SK-N-MC (cell line): Measurements from ENCODE around the gene MYO18B.

Experiments used
- DNase-seq: peaks from one replicate; pipeline ENCODE4 v3.0.0-alpha.2; 2011; ENCODE audit warnings: low read depth, low spot score
- H3K27ac ChIP-seq: fragments of 200-600 bp; sonication (generic); 2 replicates; pipeline ENCODE4 v1.5.1; 2016; ENCODE audit warnings: mixed run types
- H3K36me3 ChIP-seq: fragments of 200-600 bp; sonication (generic); 2 replicates; pipeline ENCODE4 v1.6.1; 2017; ENCODE audit warnings: antibody characterized with exemption, low read length, mixed read lengths; ENCODE audit not compliant: insufficient read depth
- H3K4me3 ChIP-seq: fragments of 200-600 bp; sonication (generic); 2 replicates; pipeline ENCODE4 v1.5.1; 2016
- H3K9ac ChIP-seq: fragments of 200-600 bp; sonication (generic); 2 replicates; pipeline ENCODE4 v1.8.0; 2017; ENCODE audit warnings: mixed run types, mixed read lengths; ENCODE audit not compliant: insufficient read length
- H3K9me3 ChIP-seq: fragments of 200-600 bp; sonication (generic); 2 replicates; pipeline ENCODE4 v1.6.1; 2017; ENCODE audit warnings: low read depth, mild to moderate bottlenecking, antibody characterized with exemption, low read length, moderate library complexity, mixed read lengths
- EZH2 ChIP-seq: fragments of 200-600 bp; sonication (generic); IDR thresholded peaks from one replicate; pipeline ENCODE4 v1.6.1; 2017; ENCODE audit warnings: antibody characterized with exemption
- FOXP2 ChIP-seq: optimal IDR thresholded peaks from 2 replicates; pipeline ENCODE3; 2011; ENCODE audit warnings: mild to moderate bottlenecking, moderate library complexity; ENCODE audit not compliant: insufficient read depth; ENCODE audit errors: extremely low read length, control extremely low read depth
- POLR2AphosphoS5 ChIP-seq: IDR thresholded peaks from 2 replicates; pipeline ENCODE4 v1.6.1; 2012; ENCODE audit warnings: mild to moderate bottlenecking, low read depth, low read length, borderline replicate concordance

MYO18B gene

DNA sequence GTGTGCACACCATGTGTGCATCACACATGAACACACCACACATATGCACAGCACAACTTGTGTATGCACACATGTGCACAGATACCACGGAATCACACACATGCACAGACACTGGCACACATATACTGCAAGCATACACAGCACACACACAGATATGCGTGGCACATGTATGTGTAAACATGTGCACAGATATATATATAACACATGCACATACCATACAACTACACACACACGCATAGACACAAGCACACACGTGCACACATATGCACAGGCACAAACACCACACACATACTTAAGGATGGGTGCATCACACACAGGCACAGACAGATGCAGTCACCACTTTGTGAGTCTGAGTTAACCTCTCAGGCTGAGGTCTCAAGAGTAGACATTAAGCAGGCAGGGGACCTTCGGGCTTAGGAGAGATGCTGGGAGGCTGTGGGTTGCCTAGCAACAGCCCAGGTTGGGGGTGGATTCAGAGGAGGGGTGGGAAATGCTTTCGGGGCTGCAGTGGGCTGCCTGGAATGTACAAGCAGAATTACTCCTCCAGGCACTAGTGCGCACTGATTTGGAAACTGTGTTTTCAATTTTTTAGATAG lies 82.9 kb downstream of the MYO18B start:
- H3K4me3 ChIP-seq = no peak overlapping the region
- TF ChIP-seq POLR2AphosphoS5 (no peak), FOXP2 (no peak), EZH2 (no peak)
- DNase-seq = no peak
- H3K36me3 ChIP-seq = no peaks in the 10 kb centered on the region
- no peak overlapping the region for H3K9ac ChIP-seq
- H3K9me3 ChIP-seq = no peaks in the 10 kb centered on the region
- H3K27ac ChIP-seq = no peak overlapping the region

DNA sequence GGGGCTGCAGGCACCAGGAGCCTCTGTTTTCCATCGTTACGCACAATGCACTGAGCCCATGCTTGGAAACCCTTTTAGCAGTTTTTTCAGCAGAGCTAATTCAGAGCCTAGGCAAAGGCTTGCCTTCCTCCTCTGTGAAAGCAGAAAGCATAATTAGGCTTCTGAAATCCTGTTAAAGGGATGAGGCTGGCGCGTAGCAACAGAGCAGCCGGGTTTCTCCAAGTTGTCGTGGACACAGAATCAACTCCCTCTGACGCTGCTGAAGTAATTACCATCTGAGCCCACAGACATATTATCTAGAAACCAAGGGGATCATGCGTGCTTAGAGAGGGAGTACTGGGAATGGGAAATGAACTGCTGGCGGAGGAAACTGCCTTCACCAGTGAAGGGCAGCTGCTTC lies 85.4 kb downstream of the MYO18B start:
- DNase-seq = no peak
- Histone ChIP-seq H3K36me3 (no peaks in the 10 kb centered on the region), H3K9me3 (no peaks in the 10 kb centered on the region), H3K27ac (no peak overlapping the region), H3K9ac (no peak overlapping the region), H3K4me3 (no peak overlapping the region)
- TF ChIP-seq POLR2AphosphoS5 (no peak), EZH2 (no peak)

DNA sequence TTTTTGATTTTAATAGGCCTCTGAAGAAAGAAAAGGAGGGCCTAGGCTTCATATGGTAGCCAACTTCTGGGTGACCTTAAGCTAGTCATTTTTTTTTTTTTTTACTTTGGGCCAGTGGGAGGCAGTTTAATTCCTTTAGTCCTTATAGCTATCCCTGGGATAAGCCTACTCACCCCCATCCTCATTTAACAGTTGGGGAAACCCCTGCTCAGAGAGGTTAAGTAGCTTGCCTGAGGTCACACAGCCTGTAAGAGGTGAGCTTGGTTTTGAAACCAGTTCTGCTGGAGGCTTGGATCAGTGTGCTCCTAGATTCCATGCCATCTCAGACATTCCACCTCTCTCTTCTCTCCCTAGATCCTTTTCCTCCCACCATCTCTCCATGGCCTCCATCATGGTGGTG lies 86.4 kb downstream of the MYO18B start:
- no peak overlapping the region for H3K9ac ChIP-seq

DNA sequence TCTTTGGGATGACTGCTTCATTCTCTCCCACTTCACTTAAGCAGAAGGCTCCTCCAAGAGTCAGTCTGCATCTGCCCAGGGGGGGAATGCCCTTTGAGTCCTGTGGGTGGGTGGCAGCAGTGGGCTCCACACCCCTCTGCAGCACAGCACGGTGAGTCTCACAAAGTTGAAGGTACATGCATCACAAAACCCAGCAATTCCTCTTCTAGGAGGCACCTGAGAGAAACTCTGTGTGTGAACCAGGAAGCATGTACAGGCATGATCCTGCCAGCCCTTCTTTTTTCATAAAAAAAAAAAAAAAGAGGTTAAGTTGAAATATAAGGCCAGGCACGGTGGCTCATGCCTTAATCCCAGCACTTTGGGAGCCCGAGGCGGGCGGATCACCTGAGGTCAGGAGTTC lies 87.2 kb downstream of the MYO18B start:
- Histone ChIP-seq H3K36me3 (no peaks in the 10 kb centered on the region), H3K9me3 (no peaks in the 10 kb centered on the region), H3K27ac (no peak overlapping the region), H3K4me3 (no peak overlapping the region), H3K9ac (no peak overlapping the region)
- TF ChIP-seq EZH2 (no peak), POLR2AphosphoS5 (no peak), FOXP2 (no peak)
- no peak for DNase-seq

More for the DNA sequence above, 86.4 kb downstream of the MYO18B start:
- no peak overlapping the region for H3K27ac ChIP-seq
- DNase-seq = no peak
- H3K4me3 ChIP-seq = no peak overlapping the region
- H3K36me3 ChIP-seq = no peaks in the 10 kb centered on the region
- TF ChIP-seq FOXP2 (no peak), POLR2AphosphoS5 (no peak), EZH2 (no peak)
- H3K9me3 ChIP-seq = no peaks in the 10 kb centered on the region

DNA sequence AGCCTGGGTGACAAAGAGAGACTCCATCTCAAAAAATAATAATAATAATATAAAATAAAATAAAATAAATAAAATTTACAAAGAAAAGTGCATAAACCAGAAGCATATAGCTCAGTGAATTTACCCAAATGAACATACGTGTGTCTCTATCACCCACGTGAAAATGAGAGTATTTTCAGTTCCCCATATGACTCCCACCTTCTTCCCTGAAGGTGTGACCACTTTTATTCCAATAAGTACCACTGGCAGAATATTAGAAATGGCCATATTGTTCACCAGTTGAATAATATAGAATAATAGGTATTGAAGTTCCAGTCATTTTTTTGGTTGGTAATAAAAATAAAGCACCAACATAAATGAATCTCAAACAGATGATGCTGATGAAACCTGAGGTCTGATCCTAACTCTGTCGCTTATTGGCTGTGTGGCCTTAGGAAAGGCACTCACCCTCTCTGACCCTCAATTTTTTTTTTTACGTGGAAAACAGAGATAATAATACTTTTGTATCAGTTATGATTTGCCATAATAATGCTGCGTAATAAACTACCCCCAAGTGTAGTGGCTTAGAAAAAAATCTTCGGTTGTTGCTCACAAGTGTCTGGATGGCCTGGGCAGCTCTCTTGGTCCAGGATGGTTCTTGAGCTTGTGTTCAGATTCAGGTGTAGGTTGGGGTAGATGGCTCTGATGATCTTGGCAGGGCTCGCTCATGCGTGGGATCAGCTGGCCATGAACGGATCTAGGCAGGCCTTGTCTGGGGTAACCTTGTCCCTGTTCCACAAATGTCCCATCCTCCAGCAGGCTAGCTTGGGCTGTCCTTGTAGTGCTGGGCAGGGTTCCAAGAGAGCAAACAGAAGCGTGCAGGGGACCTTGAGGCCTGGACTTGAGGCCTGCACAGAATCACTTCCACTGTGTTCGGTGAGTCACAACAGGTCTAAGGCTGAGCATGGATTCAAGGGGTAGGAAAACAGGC lies 88.1 kb downstream of the MYO18B start:
- Histone ChIP-seq H3K4me3 (no peak overlapping the region), H3K27ac (no peak overlapping the region), H3K9ac (no peak overlapping the region), H3K36me3 (no peaks in the 10 kb centered on the region), H3K9me3 (no peaks in the 10 kb centered on the region)
- no peak for DNase-seq
- TF ChIP-seq POLR2AphosphoS5 = no peak
- TF ChIP-seq EZH2 = no peak
- TF ChIP-seq FOXP2 = no peak

DNA sequence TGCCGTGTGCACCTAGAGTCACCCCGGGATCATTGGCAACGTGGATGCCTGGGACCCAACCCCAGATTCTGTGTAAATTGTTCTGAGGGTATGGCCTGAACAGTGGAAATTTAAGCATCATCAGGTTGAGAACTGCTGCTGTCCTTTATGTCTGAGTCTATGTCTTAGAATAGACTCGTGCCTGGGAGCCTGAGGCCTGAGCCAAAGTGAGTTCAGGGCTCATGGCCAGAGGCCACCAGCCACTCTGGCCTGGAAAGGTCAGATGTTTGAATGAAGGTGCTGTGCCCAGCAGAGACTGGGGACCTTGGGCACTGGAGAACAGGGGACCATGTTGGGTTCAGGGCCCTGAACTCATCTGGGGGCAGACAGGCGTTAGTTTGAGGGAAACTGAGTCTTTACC lies 91.1 kb downstream of the MYO18B start:
- DNase-seq = no peak
- Histone ChIP-seq H3K9me3 (no peaks in the 10 kb centered on the region), H3K9ac (no peak overlapping the region), H3K36me3 (no peaks in the 10 kb centered on the region), H3K27ac (no peak overlapping the region), H3K4me3 (no peak overlapping the region)
- TF ChIP-seq POLR2AphosphoS5 (no peak), FOXP2 (no peak), EZH2 (no peak)

DNA sequence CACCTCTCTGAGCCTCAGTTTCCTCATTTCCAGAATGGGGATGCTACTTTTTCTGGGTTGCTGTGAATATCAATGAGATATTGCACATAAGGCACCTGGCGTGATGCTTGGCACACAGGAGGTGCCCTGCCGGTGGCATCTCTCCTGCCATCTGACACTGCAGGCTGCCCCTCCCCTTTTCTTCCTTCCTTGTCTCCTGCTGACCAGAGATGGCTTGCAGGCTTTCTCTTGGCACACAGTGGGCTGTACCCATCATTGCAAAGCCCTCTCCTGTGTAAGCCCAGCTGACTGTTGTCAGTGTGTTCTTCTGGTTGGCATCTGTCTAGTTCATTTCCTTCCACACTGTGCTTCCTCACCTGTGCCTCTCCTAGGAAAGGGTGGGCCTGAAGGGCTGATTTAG lies 91.7 kb downstream of the MYO18B start:
- H3K4me3 ChIP-seq = no peak overlapping the region
- no peaks in the 10 kb centered on the region for H3K36me3 ChIP-seq
- H3K9ac ChIP-seq = no peak overlapping the region
- H3K9me3 ChIP-seq = no peaks in the 10 kb centered on the region
- TF ChIP-seq POLR2AphosphoS5 = no peak
- TF ChIP-seq FOXP2 = no peak
- TF ChIP-seq EZH2 = no peak
- H3K27ac ChIP-seq = no peak overlapping the region
- no peak for DNase-seq

DNA sequence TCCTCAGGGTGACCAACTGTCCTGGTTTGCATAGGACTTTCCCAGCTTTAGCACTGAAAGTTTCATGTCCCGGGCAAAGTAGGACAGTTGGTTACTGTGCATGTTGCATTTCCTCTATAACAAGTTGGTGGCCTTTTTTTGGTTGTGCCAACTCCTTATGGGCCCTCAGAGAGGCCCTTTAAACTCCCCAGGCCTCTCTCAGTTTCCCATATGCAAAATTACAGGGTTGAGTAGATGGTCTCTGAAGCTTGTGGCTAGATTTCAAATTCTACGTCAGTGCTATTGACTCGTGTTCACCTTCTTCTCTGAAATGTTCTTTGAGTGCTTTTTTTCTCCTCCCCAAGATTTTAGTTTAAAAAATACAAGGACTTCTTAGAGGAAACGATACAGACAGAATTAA lies 92.5 kb downstream of the MYO18B start:
- DNase-seq = no peak
- Histone ChIP-seq H3K4me3 (no peak overlapping the region), H3K9ac (no peak overlapping the region), H3K9me3 (no peaks in the 10 kb centered on the region), H3K36me3 (no peaks in the 10 kb centered on the region), H3K27ac (no peak overlapping the region)
- TF ChIP-seq POLR2AphosphoS5 (no peak), EZH2 (no peak), FOXP2 (no peak)

DNA sequence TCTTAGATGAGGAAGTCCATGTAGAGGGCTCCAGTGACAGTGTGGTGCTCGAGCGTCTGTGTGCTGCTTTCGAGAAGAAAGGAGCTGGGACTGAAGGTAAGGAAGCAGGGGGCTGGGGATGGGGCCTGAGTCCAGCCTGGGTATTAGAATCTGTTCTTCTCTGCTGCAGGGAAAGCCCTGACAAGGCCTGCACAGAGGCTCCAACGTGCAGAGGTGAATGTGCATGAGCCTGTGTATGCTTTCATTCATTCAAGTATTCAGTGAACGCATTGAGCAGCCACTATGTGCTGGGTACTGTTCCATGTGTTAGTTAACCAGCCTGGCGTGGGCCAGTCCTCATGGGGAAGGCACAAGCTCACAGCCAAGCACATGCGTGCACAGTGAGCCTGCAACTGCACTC lies 93.4 kb downstream of the MYO18B start:
- Histone ChIP-seq H3K27ac (no peak overlapping the region), H3K9ac (no peak overlapping the region), H3K9me3 (no peaks in the 10 kb centered on the region), H3K4me3 (no peak overlapping the region), H3K36me3 (no peaks in the 10 kb centered on the region)
- no peak for DNase-seq
- TF ChIP-seq POLR2AphosphoS5 (no peak), FOXP2 (no peak)
